Heart left ventricle (tissue), 16 donors: ENCODE measurements around the gene PAFAH1B2. TPM values are rescaled to one million over a fixed set of nuclear protein-coding genes. Genes with fewer than 3 reads are reported as not detected.

Experiments used
- ATAC-seq, 4 donors: fragments of 200-7000 bp; cut with Tn5 transposase; one replicate each; pipeline ENCODE4 v1.9.1; 2020 to 2022; ENCODE audit warnings: moderate library complexity in 4 of 4, mild to moderate bottlenecking in 3 of 4, moderate number of reproducible peaks in 1 of 4
- DNase-seq, 5 donors: peaks; one replicate each; pipeline ENCODE4 v3.0.0-alpha.2; 2020
- H3K27ac ChIP-seq, 12 donors: fragments of 200-600 bp; sonication (generic) in 4 of 12; one replicate each; pipeline versions ENCODE4 v1.5.0 to v1.8.0; 2016 to 2022; ENCODE audit warnings: mild to moderate bottlenecking in 2 of 12
- H3K27me3 ChIP-seq, 9 donors: fragments of 200-600 bp; sonication (generic) in 2 of 9; one replicate each; pipeline versions ENCODE4 v1.5.1 to v1.8.0; 2016 to 2022; ENCODE audit warnings: mild to moderate bottlenecking in 3 of 9
- H3K36me3 ChIP-seq, 9 donors: fragments of 200-600 bp; sonication (generic) in 2 of 9; one replicate each; pipeline versions ENCODE4 v1.5.0 to v1.8.0; 2018 to 2022; ENCODE audit warnings: mild to moderate bottlenecking in 2 of 9
- H3K4me1 ChIP-seq, 12 donors: fragments of 200-600 bp; sonication (generic) in 4 of 12; one replicate each; pipeline versions ENCODE4 v1.5.0 to v1.8.0; 2016 to 2022; ENCODE audit warnings: mild to moderate bottlenecking in 3 of 12
- H3K4me3 ChIP-seq, 12 donors: fragments of 200-600 bp; sonication (generic) in 4 of 12; one replicate each; pipeline versions ENCODE4 v1.5.0 to v1.8.0; 2017 to 2022; ENCODE audit warnings: mild to moderate bottlenecking in 9 of 12, moderate library complexity in 4 of 12
- H3K9me3 ChIP-seq, 12 donors: fragments of 200-600 bp; sonication (generic) in 4 of 12; one replicate each; pipeline versions ENCODE4 v1.5.0 to v1.8.0; 2016 to 2022; ENCODE audit warnings: mild to moderate bottlenecking in 1 of 12
- CTCF ChIP-seq, 12 donors: fragments of 200-600 bp; sonication (generic) in 4 of 12; IDR thresholded peaks; one replicate each; pipeline versions ENCODE4 v1.5.0 to v1.8.0; 2018 to 2022; ENCODE audit warnings: antibody characterized with exemption in 12 of 12, mild to moderate bottlenecking in 5 of 12
- POLR2A ChIP-seq, 2 donors: fragments of 450-650 bp; IDR thresholded peaks; one replicate each; pipeline ENCODE4 v1.6.1; 2017; ENCODE audit warnings: antibody characterized with exemption in 2 of 2, mild to moderate bottlenecking in 2 of 2, moderate library complexity in 2 of 2
- WGBS, 4 donors: extraction: QIAGEN DNeasy Blood & Tissue Kit in 2 of 4; methylation state at CpG; one replicate each; pipeline versions ENCODE4 v1.1.5 to v1.1.7; 2013 to 2018; 5-methylcytosine and 5-hydroxymethylcytosine counted together
- intact Hi-C, 10 donors: fragments of 100-400 bp; cut with DNase I; formaldehyde crosslinking; loops; one replicate each; pipeline versions ENCODE4 v1.11.1 to v1.14.2; 2022
- polyA plus RNA-seq, 2 donors: library from polyadenylated mRNA; stranded (reverse); fragments of 200-250 nt; gene quantifications; one replicate each; pipeline ENCODE4 v1.2.3, GENCODE V29; 2013
- total RNA-seq, 9 donors: library from RNA; depleted of rRNA in 2 of 9; stranded (reverse); fragments of >200 nt in 2 of 9; fragmentation: NEBNext Ultra II Directional in 3 of 9; extraction: Animal tissue kit (Norgen Biotek cat#: 25700) in 3 of 9; gene quantifications; one replicate each; pipeline versions ENCODE4 v1.1.0 to v1.2.4, GENCODE V29; 2016 to 2023
- donor health status: ischemic (EF 13 %, LVEDD 7.1; RV severe dilation, severe dysfunction).
- donor health status: healthy with polysubstance abuse.
- donor health status: DM: no; HTN: yes; CAD: no.
- donor health status: DM: no; HTN: no; CAD: no.
- donor health status: ischemic (EF 25% LVEDD 6.9; RV normal size, moderate dysfunction).
- donor health status: ischemic (EF 25% LVEDD 5.7; RV mildly dilated, moderate dysfunction).
- donor health status: healthy.
- donor health status: DM: yes; HTN: yes; CAD: no.
- donor health status: ischemic (EF 35%, LVEDD 5.7; RV mildly dilated, moderate dysfunction).
- donor health status: nonischemic (EF 11% LVEDD 7.7; RV severe dilation, severe dysfunction).
- donor health status: DM: yes; HTN: yes; CAD: no.
- donor health status: PGD.
- donor health status: ischemic (EF 29% LVEDD 5.4; RV normal size, mild dysfunction).
- donor health status: nonischemic (EF 23%, LVEDD 6.1; RV moderate dilation, normal function).

The PAFAH1B2 gene
- total and polyA plus RNA-seq, 11 donors = 16.7 to 81.1 (median 65.6) TPM

DNA sequence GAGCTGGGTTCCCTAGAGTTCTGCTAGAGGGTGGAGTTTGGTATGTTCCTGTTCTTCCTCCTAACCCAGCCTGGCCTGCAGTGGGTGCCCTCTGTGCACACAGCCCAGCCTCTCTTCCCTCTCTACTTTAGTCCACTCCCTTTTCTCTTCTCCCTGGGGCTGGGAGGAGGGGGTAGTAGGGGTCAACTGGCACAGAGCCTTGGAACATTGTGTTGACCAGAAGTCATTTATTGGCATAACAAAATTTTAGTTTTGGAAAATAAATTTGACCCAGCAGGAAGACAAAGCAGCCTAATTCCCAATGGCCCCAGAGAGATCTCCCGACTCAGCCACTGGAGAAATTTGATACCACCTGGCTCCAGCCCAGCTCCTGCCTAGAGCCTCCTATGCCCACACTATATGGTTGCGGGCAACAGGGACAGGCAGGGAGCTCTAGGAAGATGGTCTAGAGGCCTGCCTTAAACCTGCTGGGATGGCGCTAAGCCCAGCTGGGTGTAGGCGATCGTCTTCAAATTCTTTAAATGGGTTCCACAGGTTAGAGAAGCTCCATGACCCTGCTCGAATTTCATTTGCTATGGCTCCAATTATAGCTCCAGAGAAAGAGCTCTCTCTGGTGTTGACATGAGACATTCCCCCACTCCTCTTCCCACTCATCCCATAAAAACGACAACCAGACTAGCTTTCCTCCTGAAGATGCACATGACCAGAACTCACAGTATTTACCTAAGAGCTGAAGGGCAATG is 77.9 kb downstream of the PAFAH1B2 start:
- no peaks in the 10 kb centered on the region for H3K27me3 ChIP-seq
- TF ChIP-seq CTCF (IDR thresholded peaks at IDR 0.05) = peak in 2 of 12 donors; percentile 18 to 23
- TF ChIP-seq POLR2A (IDR thresholded peaks at IDR 0.05) = no peak
- intact Hi-C loops = loop anchor here in 8 of 10 donors (2.0 to 10.0 kb wide), 13 partner anchors 23 to 435 kb away; partner anchors contain the start of genes APOA5 (in 3 of the 8), SIDT2 (in 2 of the 8), ZPR1 (in 2 of the 8) and PAFAH1B2 (in 1 of the 8)
- H3K36me3 ChIP-seq = peaks cover 0 to 91% (median 69%) of the 10 kb centered on the region in 9 donors
- DNase-seq = peak in 3 of 5 donors; percentile 54 to 76 (median 63)
- 33 to 44% (median 36%) methylated on average over 7 of the region's 7 CpGs for WGBS, 4 donors
- ATAC-seq = peak; percentile 32 to 56 (median 44)
- peaks cover 12 to 66% (median 49%) of the 10 kb centered on the region in 12 donors for H3K4me1 ChIP-seq
- no peaks in the 10 kb centered on the region for H3K9me3 ChIP-seq
- peak overlapping the region in 1 of 12 donors; percentile 19 for H3K4me3 ChIP-seq
- H3K27ac ChIP-seq = peak overlapping the region; percentile 59 to 98 (median 88)

DNA sequence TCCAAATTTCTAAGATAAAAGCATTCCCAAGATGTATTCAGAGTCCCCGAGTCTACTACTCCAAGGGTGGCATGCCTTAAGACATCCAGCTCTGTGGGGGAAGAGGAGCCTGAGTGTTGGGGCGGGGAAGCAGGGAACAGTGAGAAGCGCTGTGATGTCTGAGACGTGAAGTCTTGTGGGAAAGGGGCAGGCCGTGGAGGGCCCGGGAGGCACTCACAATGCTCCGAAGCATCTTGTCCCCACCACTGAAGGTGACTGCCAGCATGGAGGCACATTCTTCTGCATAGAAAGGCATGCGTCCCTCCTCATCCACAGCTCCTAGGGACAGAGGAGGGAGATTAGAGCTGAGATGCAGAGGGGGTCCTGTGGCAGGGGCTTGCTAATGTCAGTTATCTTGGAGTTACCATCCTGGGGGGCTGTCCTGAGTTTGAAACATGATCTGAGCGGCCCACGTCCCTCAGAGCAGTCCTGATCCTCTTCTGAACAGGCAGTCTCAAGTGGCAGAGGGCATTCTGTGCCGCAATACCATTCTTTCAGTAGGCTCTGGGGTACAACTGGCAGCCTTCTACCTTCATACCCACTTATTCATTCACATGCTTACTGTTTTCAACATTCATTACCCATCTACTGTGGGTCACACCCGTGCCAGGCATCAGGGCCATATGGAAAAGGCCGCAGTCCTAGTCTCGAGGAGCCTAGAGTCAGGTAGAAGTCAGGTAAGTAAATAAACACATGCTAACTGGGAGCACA is 79.1 kb downstream of the PAFAH1B2 start:
- intact Hi-C loops = loop anchor here in 8 of 10 donors (5.0 to 10.0 kb wide), 11 partner anchors 41 to 436 kb away; partner anchors contain the start of genes APOA5 (in 3 of the 8), ZPR1 (in 2 of the 8), PAFAH1B2 (in 1 of the 8) and SIDT2 (in 1 of the 8)
- Histone ChIP-seq H3K27ac (peak overlapping the region in 7 of 12 donors; percentile 5 to 98 (median 88)), H3K27me3 (no peaks in the 10 kb centered on the region), H3K36me3 (peaks cover 0 to 91% (median 69%) of the 10 kb centered on the region in 9 donors), H3K4me1 (peaks cover 12 to 54% (median 41%) of the 10 kb centered on the region in 12 donors), H3K9me3 (no peaks in the 10 kb centered on the region), H3K4me3 (no peak overlapping the region)
- ATAC-seq (no peak), DNase-seq (no peak)
- no peak for TF ChIP-seq POLR2A (IDR thresholded peaks at IDR 0.05)
- no peak for TF ChIP-seq CTCF (IDR thresholded peaks at IDR 0.05)
- WGBS, 4 donors = 93 to 95% (median 95%) methylated on average over 14 of the region's 14 CpGs

DNA sequence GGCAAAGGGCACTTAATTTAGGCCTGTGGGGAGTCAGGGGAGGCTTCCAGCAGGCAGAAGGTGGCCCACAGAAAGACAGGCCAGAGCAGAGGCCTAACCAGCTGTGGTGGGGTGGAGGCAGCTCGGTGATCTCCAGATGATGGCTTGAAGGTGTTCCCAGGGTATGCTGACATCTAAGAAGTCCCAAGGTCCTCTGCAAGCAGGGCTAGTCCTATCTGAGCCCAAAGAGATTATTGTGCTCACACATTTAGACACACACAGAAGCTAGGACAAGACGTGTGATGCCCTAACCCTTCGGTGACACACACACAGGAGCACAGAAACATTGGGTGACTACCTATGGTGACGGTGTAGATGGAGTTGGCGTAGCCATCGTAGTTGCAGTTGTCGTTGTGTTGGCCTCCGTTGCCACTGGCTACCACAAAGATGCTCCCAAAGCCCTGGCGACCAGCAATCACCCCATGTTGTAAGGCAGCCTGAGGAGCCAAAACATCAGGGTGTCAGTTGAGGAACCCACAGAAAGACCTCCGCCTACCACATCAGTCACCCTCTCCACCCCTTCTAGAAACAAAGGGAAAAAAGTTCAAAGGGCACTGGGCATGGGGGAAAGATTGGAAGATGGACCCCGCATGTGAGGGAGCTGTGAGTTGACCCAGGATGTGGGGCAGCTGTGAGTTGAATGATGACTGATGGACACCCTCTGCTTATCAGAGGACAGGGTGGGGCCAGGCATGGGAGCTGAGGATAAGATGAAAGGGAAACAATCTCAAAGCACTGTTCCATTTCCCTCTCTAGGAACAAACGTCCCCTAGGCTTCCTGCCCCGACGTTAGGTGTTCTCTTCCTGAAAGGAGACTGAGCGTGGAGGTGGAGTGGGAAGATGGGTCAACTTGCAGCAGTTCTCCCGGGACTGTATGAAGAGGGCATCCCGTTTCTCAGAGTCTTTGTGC is 79.9 kb downstream of the PAFAH1B2 start:
- DNase-seq (no peak), ATAC-seq (no peak)
- no peaks in the 10 kb centered on the region for H3K27me3 ChIP-seq
- intact Hi-C loops = loop anchor here in 8 of 10 donors (5.0 to 10.0 kb wide), 11 partner anchors 42 to 437 kb away; partner anchors contain the start of genes APOA5 (in 3 of the 8), ZPR1 (in 2 of the 8), PAFAH1B2 (in 1 of the 8) and SIDT2 (in 1 of the 8)
- H3K4me1 ChIP-seq = peaks cover 12 to 46% (median 35%) of the 10 kb centered on the region in 12 donors
- H3K4me3 ChIP-seq = no peak overlapping the region
- peaks cover 0 to 91% (median 69%) of the 10 kb centered on the region in 9 donors for H3K36me3 ChIP-seq
- 74 to 78% (median 76%) methylated on average over 17 of the region's 17 CpGs for WGBS, 4 donors
- TF ChIP-seq POLR2A (IDR thresholded peaks at IDR 0.05) (no peak), CTCF (IDR thresholded peaks at IDR 0.05) (no peak)
- no peaks in the 10 kb centered on the region for H3K9me3 ChIP-seq
- peak overlapping the region in 1 of 12 donors; percentile 89 for H3K27ac ChIP-seq
